CD4-positive, alpha-beta T cell treated with Interleukin-21 for 1 hour (primary cell): ENCODE results near the gene CADPS2.

Experiments
- DNase-seq: peaks from one replicate; pipeline ENCODE4 v3.0.0-alpha.2; 2020

CADPS2 gene

DNA sequence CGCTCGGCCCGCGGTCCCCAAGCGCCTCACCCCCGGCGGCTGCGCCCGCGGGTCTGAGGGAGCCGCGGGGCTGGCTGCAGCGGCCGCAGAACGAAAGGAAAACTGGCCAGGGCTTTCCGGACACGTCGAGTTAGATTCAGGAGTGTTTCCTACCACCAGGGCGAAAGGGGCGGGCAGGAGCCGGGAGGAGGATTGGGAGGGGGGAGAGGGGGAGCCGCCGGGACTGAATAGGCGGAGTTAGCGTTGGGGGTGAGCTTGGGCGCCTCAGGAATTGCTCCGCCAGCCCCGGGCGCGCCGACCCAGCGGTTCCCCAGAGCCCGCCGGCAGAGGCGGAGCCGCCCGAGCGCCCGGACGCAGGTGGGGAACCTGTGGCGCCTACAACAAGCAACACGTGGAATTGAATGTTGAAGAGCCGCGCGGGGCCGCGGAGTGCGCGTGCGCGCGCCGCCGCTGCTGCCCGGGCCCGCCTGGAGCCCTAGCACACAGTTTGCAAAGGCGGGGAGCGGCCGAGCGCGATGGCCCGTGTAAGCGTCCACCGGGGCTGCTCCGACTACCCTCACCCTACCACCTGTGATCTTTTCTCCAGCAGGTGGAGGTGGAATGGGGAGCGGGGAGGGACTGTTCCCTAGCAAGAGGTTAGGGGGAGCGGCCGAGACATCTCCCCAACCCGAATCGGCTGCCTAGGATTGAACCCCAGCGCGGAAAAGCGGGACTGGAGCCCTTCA is at the start of gene CADPS2:
TSS of gene CADPS2 (minus strand) at position 104 of the 725 bp plus-strand sequence. CDS start 123 bp downstream, outside the sequence.
- no peak for DNase-seq

DNA sequence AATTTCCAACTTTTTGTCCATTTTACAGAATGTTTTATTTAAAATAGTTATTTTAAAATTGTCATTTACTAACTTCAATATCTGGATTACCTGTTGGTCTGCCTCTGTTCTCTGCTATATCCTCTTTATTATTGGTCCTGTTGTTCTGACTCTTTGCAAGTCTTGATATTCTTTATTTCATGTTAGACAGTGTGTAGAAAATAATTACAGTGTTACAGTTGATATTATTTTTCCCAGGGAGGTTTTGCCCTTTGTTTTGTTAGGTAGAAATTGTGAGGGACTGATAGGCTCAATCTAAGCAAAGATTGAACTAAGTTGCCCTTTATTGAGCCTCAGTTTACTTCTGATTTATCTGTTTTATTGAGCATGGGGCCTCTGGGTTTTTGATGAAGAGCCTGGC is 49.4 kb upstream of the CADPS2 start:
- no peak for DNase-seq

DNA sequence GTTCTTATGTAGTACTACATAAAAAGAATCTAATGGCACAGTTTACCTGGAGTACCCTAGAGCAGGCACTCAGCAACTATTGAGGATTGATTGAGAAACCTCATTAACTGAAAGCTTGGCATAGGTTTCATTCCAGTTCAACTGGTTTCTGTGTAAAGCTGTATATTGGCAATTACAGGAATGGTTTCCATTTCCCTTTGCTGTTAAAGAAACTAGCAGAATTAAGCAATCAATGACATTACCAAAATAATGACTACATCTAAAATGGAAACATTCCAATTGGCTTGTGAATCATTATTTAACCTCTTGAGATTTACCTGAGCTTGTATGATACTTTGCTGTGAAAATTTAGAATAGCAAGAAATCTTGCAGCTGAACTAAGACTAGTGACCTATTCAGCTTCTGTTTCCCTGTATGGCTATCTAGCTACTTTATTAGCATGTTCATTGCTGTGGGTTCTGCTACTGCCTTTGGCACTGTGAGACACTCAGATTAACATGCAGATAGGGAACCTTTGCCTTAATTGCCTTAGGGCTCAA is 33.5 kb upstream of the CADPS2 start:
- no peak for DNase-seq

DNA sequence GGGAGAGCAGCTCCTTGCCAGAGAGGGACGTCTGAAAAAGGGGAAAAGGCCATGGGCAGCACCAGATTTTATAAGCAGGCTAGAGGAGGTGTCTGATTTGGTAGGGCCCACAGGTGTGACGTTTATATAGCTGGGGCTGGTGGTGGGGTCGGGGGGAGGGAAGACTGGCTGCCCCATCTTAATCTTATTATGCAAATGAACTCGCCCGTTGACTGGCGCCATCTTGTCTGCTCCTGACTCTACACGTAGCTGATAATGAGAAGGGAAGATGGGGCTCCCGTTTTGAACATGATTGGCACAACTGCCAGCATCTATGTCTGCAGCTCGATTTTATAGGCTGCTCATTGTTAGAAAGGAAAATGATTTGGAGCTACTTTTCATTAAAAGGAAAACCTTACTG is 28.6 kb upstream of the CADPS2 start:
- DNase-seq: no peak

DNA sequence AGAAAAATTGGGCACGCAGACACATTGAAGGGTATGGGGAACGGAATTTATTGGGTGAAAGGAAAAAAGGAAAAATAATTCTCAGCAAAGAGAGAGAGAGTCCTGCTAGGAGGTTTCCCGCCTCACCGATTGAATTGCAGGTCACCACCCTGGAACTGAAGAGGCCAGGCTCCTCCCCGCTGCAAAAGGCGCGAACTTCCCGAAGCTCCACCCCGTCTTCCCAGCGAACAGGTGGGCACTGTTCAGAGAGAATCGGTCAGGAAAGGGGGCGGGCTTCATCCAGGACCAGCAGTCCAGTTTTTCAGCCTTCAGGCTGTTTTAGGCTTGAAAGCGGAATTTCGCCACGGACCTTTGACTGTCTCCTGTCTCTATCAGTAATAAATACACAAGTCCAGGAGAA is 27.3 kb upstream of the CADPS2 start:
- no peak for DNase-seq

DNA sequence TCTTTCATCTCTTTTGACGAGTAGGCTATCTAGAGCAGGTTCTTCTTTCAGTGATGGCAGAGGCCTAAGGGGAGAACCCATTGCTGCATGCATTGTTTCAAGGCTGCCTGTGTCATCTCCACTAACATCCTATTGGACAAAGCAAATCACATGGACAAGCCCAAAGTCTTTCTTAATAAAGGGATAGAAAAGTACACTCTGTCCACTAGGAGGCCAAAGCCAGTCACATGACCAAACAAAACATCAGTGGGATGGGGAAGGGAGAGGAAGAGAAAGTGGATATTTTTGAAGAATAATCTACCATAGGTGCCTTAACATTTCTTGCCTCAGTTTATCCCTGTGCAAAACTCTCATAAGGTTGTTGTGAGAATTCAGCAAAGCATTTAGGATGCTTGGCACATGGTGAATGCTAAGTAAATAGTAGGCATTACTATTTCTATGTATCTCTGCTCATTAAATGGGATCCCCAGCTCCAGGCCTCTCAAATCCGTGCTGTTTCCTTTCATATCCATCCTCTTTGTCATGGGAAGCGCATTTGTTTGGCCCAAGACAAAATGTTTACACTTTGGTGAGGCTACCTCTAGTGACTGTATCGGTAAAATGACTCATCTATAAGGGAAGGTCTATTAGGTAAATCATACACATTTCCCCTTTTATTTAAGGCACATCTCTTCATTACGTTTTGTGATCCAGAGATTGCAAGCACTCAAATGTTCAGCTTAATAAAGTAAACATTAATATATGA is 16.7 kb upstream of the CADPS2 start:
- no peak for DNase-seq

DNA sequence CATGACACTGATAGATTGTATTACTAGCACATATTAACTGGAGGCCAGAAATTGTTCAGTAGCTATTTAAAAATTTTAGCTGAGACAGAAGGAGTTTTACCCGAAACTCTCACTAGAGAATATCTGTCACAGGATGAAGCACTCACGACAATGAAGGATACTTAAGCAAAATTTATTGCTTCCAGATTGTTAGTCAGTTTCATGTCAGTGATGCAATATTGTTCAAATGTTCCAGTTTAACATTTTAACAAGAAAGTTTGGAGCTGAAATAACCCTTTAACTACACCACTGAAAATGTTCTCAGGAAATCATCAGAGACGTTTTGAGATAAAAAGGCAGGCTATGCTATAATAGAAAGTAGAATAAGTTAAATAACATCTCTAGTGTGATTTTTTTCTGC is 15.0 kb upstream of the CADPS2 start:
- no peak for DNase-seq

DNA sequence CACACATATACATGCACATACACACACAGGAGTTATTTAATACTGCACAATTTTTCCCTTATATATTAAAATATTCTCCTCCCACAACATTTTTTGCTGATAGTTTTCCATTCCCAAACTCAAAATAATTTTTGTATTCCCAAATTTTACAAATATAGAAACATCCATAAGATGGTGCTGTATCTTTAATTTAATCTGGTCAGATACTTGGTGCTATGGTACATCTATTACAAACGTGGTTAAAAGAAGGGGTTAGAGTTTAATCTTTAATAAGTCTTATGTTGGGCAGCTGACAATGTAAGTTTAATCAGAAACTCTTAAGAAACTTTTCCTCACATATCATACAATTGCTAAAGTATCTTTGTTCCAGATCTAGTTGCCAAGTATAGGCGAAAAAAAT is 10.2 kb upstream of the CADPS2 start:
- DNase-seq: no peak

DNA sequence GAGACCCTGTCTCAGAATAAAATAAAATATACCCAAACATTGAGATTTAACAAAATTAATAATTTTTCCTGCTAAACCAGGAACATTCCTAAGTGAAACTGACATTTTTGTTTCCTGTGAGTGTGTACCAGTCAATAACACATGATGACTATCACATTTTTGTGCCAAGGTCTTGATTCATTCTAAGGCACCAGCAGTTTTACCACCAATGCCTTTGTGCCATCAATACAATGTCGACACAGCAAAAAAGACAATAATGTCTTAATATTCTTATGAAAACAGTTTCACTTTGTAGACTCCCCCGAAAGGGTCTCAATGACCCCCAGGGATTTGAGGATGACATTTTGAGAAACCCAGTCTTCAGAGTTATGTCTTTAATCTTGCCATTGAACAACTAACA is 7.2 kb upstream of the CADPS2 start:
- DNase-seq: no peak

DNA sequence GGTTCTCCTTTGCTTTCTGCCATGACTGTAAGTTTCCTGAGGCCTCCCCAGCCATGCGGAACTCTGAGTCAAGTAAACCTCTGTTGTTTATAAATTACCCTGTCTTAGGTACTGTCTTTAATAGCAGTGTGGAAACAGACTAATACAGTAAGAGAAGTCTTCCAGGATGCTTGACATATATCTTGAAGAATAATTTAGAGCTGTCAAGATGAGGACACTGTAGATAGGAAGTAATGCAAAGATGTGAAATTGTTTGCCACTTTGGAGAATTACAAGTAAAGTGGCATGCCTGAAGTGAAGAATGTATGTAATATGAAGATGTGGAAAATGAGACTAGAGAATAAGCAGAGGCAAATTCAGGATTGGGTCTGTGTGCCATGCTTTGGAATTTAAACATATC is 2.9 kb upstream of the CADPS2 start:
- no peak for DNase-seq

DNA sequence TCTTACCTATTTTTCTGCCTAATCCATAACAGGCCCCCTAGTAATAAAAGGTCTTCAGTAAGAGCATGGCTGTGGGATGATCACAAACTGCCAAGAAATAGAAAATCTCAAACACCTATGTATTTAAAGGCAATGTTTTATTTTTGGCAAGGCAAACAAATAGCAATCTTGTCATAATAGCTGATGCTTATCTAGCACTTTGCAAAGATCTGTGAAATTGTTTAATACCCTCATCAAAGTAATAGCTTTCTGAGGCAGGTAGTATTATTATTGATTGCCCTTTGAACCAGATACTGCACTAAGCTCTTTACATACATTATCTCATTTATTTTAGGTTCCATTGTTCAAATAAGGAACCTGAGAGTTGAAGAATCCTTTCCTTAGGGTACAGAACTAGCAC is 1.6 kb upstream of the CADPS2 start:
- DNase-seq: no peak

DNA sequence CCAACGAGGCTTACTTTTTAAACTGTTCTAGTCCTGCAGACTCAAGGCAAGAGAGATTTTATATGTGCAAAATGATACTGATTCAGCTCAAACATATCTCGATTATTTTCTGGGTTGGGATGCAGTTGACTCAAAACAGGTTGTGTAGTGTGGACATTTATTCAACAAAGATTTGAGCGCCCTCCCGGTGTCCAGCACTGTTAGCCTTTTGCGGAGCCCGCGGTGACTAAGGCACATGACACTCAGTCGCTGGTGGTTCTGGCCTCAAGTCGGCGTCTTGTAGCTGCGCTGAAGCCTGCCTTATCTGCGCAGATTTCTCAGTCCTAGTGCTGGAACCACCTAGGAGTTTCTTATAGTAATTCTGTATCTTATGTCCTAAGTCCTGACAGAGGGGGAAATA is 938 bp upstream of the CADPS2 start:
- DNase-seq: no peak

DNA sequence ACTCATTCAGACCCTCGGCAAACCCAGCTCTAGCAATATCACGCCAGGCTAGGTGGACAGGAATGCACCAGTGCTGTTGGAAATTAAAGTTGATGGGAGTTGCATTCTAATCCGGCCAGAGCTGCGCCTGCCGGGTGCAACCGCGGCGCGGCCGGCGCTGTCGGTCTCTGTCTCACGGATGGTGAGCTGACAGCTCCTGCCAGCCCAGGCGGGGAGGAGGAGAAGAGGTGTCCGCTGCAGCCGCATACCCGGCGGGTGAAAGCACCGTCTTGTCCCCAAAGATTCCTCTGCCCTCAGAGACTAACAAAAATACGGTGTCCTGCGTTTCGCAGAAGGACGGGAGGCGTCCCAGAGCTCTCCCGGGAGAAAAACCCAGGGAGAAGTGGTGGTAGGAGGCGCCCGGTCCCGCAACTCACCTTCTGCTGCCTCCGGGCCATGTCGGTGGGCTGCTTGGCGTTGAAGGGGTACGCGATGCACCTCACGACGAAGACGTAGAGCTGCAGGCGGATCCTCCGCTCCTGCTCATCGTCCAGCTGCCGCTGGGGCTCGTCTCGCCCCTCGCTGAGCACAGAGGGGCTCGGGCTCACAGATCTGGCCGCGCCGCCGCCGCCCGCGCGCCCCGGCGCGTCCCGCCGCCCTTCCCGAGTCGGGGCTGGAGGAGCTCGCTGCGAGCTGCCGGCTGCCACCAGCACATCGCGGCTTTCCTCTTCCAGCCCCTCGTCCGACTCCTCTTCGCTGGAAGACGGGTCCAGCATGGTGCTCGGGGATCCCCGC is 490 bp downstream of the CADPS2 start:
- DNase-seq: no peak

DNA sequence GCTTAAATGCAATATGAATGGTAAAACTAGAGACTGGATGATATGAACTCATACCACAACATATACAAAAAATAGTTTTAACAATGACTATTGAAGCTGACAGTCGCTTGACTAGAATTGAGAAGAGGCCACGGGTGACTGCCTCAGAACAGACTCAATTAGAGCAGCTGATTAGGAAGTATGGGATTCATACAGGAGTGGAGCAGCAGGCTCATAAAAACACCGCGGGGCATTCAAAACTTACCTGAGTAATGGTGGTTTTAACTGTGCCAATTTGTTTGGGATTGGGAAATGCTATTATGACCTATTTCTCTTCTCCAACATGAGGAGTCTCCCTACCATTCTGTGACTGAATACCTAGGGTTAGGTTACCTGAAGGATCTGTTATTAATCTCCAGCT is 2.1 kb downstream of the CADPS2 start:
- no peak for DNase-seq

DNA sequence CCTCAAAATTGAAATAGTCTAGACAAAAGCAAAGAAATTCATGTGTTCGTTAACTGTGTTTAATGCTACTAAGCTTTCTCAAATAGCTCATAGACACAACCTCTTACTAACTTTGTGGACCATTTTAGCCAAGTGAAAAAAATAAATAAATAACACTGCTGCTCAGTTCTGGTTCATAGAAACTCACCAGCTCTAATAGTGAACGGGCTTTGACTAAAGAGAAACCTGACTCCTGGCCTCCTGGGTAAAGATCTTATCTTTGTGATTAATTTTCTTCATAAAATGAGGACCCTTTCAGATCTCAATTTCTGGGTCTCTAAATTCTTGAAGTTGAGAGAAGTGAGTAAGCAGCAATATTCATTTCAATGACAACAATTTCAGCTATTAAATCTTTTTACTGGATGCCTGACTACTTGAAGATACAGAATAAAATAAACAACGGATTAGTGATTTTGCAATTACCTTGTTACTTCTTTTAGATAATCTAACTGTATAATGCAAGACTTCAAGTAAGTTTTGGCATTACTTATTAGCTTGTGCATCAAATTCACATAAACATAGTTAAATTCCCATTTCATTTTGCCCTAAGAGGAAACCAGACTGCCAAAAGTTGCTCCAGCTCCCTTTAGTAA is 3.1 kb downstream of the CADPS2 start:
- no peak for DNase-seq

DNA sequence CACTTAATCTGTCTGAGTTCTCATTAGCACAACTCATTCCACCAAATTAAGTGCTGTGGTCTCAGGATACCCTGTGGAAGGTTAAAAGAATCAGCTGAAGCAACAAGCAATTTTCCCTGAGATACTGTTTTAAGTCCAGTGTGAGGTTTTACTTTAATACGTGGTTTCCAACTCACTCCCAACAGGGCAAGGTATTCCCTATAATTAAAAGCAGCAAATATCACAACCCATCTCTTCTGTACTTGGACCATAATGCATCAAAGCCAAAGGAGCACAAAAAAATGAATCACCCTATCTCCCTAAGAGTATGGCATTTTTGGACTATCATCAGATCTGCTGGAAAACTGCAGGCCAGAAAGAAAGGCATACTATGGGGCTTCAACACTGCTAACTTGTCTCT is 4.9 kb downstream of the CADPS2 start:
- no peak for DNase-seq

DNA sequence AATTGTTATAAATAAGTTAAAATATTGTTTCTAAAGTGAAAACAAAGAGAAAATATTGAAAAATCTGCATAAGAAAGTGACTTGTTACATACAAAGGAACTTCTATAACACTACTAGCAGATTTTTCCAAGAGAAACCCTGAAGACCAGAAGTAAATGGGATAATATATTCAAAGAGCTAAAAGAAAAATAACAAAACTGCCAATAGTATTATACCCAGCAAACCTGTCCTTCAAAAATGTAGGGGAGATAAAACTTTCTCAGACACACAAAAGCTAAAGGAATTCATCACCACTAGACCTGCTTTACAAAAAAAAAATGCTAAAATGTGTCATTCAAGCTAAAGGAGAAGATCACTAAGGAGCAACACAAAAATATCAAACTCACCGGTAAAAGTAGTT is 17.0 kb downstream of the CADPS2 start:
- DNase-seq: no peak

DNA sequence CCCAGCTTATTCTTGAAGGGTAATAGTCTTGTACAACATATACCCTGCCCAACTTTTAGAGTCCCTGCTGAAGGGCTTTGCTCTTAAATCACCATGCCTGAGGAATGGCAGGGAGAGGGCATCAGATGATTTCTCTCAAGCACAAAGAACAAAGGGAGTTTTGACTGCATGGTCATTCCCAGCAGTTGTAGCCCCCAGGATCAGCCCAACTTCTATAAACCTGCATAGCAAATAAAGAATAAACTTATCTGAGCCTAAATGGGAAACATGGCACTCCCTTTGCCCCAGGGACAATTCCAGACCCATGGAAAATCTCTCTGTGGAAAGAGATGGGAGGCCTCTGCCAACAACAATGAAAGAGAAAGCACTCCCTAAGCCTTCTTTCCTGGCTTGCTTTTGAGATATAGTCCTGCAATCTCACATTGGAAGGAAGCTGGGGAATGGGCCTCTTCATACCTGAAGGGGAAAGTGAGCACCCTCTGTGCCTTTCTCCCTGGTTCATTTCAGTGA is 18.7 kb downstream of the CADPS2 start:
- no peak for DNase-seq

DNA sequence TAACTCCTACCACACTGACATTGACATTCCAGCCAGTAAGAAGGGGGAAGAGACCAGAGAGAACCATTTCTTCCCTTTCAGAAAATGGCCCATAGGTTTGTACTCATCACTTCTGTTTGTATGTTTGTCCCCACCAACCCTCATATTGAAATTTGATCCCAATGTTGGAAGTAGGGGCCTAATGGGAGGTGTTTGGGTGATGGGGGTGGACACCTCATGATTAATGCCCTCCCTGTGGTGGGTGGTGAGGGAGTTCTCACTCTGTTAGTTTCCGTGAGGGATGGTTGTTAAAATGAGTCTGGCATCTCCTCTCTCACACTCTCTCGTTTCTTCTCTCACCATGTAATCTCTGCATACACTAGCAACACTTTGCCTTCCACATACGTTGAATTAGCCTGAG is 21.4 kb downstream of the CADPS2 start:
- DNase-seq: no peak

DNA sequence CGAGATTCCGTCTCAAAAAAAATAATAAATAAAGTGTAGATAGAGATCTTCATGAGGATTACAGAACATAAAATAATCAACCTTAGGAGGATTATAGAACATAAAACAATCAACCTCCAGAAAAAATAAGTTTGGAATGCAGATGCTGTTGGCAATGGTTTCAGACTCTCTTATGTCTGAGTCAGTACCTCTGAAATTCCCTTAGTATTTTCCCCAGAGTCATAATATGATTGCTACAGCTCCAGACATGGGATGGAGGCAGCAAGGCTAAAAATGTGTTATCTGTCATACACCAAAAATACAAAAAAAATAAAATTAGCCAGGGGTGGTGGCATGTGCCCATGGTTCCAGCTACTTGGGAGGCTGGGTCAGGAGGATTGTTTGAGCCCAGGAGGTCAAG is 22.2 kb downstream of the CADPS2 start:
- DNase-seq: no peak

DNA sequence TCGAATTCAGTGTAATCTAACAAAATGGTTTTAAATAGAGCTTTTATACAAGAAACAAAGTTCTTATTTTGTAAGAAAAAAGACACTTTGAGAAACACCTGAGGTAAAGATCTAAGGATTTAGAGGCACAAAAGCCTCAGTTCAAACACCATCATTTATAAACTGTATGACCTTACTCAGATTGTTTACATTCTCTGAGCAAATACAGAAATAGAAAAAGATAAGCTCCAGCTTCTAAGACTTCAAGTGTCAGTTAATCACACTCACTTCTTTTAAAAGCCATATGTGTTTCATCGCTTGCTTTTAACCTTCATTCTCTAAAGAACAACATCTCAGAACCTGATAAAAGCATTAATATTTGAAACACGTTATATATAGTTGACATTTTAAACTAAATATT is 27.9 kb downstream of the CADPS2 start:
- DNase-seq: no peak

DNA sequence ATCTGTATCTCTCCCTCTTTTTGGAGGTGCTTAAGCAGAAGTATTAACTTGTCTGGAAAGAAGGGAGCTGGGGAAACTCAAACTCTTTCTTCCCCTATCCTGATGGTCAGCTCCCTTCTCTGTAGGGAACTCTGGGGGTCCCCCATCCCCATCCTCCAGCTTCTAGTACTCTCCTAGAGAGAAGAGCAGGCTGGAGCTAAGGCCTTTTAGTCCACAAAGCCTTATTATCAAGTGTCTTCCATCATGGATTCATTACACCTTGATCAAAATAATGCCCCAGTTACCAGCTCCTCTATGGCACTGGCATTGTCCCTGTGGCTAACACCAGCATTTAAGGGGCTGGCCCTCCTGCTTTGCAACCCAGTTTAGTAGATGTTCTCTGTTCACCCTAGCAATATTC is 35.7 kb downstream of the CADPS2 start:
- DNase-seq: no peak

DNA sequence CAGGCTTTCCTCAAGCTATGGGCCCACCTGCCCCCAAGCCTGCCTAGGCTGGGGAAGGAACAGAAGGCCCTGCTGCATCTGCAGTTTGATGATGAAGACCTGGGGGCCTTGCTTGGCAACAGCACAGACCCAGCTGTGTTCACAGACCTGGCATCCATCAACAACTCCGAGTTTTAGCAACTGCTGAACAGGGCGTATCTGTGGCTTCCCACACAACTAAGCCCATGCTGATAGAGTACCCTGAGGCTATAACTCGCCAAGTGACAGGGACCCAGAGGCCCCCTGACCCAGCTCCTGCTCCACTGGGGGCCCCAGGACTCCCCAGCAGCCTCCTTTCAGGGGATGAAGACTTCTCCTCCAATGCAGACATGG is 36.3 kb downstream of the CADPS2 start:
- no peak for DNase-seq
